ENCODE results near the gene CEP63.

Gene CEP63

DNA sequence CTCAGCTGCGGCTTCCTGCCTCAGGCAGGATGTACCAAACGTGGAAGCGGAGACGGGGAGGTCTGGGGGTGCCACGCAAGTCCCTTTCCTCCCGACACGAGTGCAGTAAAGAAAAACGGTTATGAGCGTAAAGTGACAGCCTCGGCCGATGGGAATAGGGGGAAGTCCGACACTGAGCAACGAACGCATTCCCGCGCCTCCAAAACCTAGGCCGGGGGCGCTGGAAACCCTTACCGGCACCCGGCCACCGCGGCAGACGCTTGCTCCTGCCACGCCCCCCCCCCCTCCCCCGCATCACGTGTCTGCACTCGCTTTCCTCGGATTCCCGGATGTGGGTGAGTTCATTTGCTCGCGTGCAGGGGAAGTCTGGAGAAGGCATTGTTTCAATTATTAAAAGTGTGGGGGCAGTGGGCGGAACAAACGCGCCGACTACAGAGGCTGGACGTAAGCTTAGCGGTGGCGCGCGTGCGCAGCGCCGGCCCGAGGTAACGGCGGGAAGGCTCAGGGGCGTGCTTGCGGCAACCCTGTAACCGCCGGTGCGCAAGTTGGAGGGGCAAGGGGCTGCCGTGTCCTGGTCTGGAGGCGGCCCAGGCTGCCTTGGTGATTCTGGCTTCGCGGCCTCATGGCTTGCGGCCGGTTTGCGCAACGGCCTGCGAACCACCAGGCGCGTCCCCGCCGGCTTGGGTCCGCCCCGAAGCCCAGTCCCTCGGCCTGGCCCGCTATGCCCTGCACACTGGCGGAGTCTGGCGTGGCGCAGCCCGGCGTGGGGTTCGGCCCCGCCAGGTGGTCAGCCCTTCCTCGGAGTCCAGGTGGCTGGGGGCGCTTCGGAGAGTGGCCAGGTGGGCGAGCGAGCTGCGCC is at the start of gene CEP63, which contains the start of gene ANAPC13:
TSS of gene CEP63 (plus strand) at position 340 of the 859 bp plus-strand sequence. CDS start 9,264 bp downstream, outside the sequence.
TSS of gene ANAPC13 (minus strand) at position 268 of the 859 bp plus-strand sequence. CDS start 3,081 bp downstream, outside the sequence.
- DNase-seq: peak; percentile 97

DNA sequence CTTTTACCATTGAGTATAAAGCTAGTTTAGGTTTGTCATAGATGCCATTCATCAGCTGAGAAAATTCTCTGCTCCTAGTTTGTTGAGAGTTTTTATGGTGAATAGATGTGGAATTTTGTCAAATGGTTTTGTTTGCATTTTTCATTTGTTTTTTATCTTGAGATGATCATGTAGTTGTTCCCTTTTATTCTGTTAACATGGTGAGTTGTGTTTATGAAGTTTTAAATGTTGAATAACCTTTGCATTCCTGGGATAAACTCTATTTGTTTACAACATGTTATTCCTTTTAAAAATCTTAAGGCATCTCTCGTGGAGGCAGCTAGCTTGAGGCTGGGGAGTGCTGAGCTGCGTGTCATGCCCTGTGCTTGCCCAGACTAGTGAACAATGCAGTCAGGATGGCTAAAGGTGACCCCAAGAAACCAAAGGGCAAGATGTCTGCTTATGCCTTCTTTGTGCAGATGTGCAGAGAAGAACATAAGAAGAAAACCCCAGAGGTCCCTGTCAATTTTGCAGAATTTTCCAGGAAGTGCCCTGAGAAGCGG is 48.6 kb upstream of the CEP63 start:
- DNase-seq: no peak

GRCh38 chr3:134441321-134441720 is 44.5 kb upstream of the CEP63 start:
- DNase-seq: no peak

GRCh38 chr3:134441821-134442220 is 44.0 kb upstream of the CEP63 start:
- DNase-seq: no peak

DNA sequence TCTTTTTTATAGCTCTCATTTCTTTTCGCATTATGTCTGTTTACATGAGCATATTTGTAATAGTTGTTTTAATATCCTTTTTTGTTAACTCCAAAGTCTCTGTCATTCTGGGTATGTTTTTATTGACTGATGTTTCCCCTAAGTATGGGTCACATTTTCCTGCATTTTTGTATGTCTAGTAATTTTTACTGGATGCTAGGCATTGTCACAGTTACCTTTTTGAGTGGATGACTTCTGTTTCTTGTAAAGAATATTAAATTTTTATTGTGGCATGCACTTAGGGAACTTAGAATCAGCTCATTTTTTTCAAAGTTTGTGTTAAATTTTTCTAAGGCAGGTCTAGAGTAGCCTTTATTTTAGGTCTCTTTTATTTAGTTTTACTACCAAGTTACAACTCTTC is 40.8 kb upstream of the CEP63 start:
- DNase-seq: no peak

GRCh38 chr3:134445636-134446035 is 40.2 kb upstream of the CEP63 start:
- DNase-seq: no peak

- no peak for DNase-seq
Measured at GRCh38 chr3:134446800-134447199, 39.1 kb upstream of the CEP63 start.

DNA sequence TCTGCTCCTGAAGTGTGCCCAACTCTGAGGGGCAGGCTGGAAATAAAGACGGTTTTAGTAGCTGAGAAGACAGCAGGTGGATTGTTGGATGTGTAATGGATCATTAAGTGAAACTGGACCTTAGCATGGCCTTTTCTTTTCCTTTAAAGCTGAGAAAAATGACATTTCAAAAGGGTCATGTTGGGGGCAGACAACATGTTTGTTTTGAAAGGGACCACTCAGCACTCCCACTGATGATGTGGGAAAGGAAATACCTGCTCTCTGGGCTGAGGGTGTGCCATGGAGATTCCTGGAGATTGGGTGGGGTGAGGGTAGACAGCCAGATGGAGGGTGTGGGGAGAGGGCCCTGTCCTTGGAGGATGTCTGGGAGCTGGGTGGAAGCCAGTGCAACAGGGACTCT is 38.5 kb upstream of the CEP63 start:
- no peak for DNase-seq

- no peak for DNase-seq
Measured at GRCh38 chr3:134448664-134449063, 37.2 kb upstream of the CEP63 start.

GRCh38 chr3:134449277-134449676 is 36.6 kb upstream of the CEP63 start:
- DNase-seq: no peak

DNA sequence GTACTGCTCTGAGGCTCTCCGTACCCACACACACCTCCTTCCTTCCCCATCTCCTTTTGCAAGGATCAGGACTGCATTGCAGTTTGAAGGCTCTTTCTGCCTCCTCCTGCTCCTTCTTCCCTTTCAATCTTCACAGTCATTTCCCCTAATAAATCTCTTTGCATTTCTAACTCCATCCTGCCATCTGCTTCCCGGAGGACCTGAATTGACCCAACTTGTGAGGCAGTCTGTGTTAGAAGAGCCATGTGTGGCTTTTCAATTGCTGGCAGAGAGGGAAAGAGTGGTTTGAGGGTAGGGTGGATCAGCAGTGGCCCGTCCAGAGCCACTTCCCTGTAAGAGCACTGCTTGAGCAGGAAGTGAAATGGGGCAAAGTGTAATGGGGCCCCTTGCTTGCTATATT is 35.9 kb upstream of the CEP63 start:
- no peak for DNase-seq

- no peak for DNase-seq
Measured at GRCh38 chr3:134453631-134454030, 32.2 kb upstream of the CEP63 start.

GRCh38 chr3:134457376-134458074 is 28.3 kb upstream of the CEP63 start:
- DNase-seq: no peak

GRCh38 chr3:134458406-134458945 is 27.4 kb upstream of the CEP63 start:
- DNase-seq: no peak

DNA sequence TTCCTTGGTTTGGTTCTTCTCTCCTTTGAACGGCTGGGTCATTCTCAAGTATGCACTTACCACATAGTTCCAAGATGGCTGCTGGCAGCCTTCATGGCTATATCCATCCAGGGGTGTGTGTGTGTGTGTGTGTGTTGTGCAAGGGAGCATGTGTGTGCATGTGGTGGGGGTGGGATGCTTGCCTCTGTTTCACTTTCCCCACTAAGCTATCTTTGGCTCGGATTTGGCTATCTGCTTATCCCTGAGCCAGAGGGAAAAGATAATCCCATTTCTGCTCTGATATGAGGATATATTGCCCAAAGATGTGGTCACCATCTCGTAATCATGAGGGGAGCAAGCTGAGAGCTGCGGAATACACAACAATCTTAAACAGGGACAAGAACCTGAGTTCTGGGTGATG is 26.3 kb upstream of the CEP63 start:
- DNase-seq: no peak

DNA sequence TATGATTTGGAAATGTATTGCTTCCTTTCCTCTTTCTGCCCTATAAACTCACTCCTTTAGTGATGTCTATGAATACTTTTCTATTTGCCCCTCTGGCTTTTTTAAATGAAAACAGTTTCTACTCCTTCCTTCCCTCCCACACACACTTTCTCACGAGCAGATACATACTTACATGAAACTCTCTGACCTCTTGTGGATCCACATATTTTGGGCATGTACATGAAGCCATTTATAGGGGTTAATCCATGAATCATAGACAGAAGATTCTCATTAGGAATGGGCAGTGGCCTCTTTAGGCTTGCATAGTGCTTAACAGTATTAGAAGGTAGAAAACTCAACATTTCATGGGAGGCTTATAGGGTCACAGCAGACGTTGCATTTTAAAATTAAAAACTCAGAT is 24.9 kb upstream of the CEP63 start:
- no peak for DNase-seq

DNA sequence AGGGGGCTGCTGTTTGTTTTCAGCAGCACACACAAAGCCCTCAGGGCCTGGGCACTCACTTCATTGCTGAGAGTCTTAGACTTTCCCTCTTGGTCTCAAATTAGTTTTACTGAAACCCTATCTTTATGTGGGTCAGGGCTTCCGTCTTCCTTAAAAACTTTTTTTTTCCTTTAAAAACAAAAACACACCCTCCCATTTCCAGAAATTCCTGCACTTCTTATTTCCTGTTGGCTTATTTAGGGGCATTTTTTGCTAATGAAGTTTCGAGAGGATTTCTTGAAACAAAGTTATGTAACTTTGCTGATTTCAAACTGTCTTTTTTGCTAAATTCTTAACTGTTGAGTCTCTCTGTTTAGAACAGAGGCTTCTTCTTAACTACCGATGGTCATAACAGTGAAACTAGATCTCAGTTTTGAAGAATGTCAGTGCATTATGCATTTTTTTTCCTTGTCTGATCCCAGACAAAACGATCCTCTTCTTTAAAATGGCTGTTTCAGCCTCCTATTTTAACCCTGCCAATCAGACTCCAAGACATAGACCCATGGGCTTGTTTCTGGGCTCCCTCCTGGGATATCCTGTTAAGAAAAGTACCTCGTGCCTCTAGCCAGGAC is 23.4 kb upstream of the CEP63 start:
- DNase-seq: no peak

GRCh38 chr3:134463676-134464063 is 22.2 kb upstream of the CEP63 start:
- no peak for DNase-seq

- DNase-seq: no peak
Measured at GRCh38 chr3:134464064-134464688, 21.7 kb upstream of the CEP63 start.

GRCh38 chr3:134464689-134465365 is 21.0 kb upstream of the CEP63 start:
- no peak for DNase-seq

GRCh38 chr3:134466331-134466730 is 19.5 kb upstream of the CEP63 start:
- no peak for DNase-seq

GRCh38 chr3:134468519-134468918 is 17.3 kb upstream of the CEP63 start:
- no peak for DNase-seq
